Anterior cingulate cortex (tissue), 58 donors: ENCODE measurements around the gene E2F2.
"Not testable (repeated sequence)": the region's sequence is repeated elsewhere in the genome, so short reads cannot be mapped to it uniquely, and the experiment has no call there.

Experiments
- DNase-seq, 58 donors: peaks; one replicate each; lab custom pipeline; 2025; lab: John Stamatoyannopoulos, UW

E2F2 gene

GRCh38 chr1:23527366-23527765 lies 3.7 kb downstream of the E2F2 start:
- DNase-seq, result no peak

GRCh38 chr1:23526329-23527041 lies 4.5 kb downstream of the E2F2 start:
- DNase-seq, result no peak

GRCh38 chr1:23525558-23526250 lies 5.3 kb downstream of the E2F2 start:
- DNase-seq, result no peak

- no peak for DNase-seq
Observed at GRCh38 chr1:23524716-23525401, 6.2 kb downstream of the E2F2 start.

GRCh38 chr1:23524163-23524562 lies 6.9 kb downstream of the E2F2 start:
- no peak for DNase-seq

- DNase-seq, result no peak
Observed at GRCh38 chr1:23522244-23522982, 8.6 kb downstream of the E2F2 start.

GRCh38 chr1:23521588-23521987 lies 9.4 kb downstream of the E2F2 start:
- DNase-seq, result no peak

GRCh38 chr1:23517581-23517980 lies 13.5 kb downstream of the E2F2 start:
- DNase-seq, result no peak

- DNase-seq, result no peak
Observed at GRCh38 chr1:23515905-23516304, 15.1 kb downstream of the E2F2 start.

GRCh38 chr1:23514111-23514679 lies 16.8 kb downstream of the E2F2 start:
- no peak for DNase-seq

- no peak for DNase-seq
Observed at GRCh38 chr1:23509896-23510295, 21.1 kb downstream of the E2F2 start.

- no peak for DNase-seq
Observed at GRCh38 chr1:23506376-23507107, 24.5 kb downstream of the E2F2 start.

- DNase-seq, result no peak
Observed at GRCh38 chr1:23505851-23506250, 25.2 kb downstream of the E2F2 start.

GRCh38 chr1:23504156-23504555 lies 26.9 kb downstream of the E2F2 start:
- DNase-seq, result not testable (repeated sequence)

- DNase-seq, result no peak
Observed at GRCh38 chr1:23502951-23503350, 28.1 kb downstream of the E2F2 start.

- DNase-seq, result no peak
Observed at GRCh38 chr1:23500466-23500865, 30.6 kb downstream of the E2F2 start.

- DNase-seq, result no peak
Observed at GRCh38 chr1:23497777-23498439, 33.1 kb downstream of the E2F2 start.

- no peak for DNase-seq
Observed at GRCh38 chr1:23496490-23497181, 34.4 kb downstream of the E2F2 start.

GRCh38 chr1:23494836-23495235 lies 36.2 kb downstream of the E2F2 start:
- DNase-seq, result not testable (repeated sequence)
